Esophagus squamous epithelium (tissue), 5 donors: Measurements from ENCODE around the gene ZNF710. TPM values are rescaled to one million over a fixed set of nuclear protein-coding genes. Genes with fewer than 3 reads are reported as not detected.
A peak's percentile ranks its signal among the peaks of the same experiment; 100 is the strongest.

ENCODE experiments used
- DNase-seq: peaks from one replicate; lab custom pipeline; 2025; lab: John Stamatoyannopoulos, UW
- H3K27ac ChIP-seq, 4 donors: fragments of 200-600 bp; sonication (generic); one replicate each; pipeline ENCODE4 v1.5.1; 2016 to 2019; ENCODE audit warnings: mild to moderate bottlenecking in 1 of 4
- H3K27me3 ChIP-seq, 4 donors: fragments of 200-600 bp; sonication (generic); 1 replicate in 3 of 4; 2 replicates in 1 of 4; pipeline versions ENCODE4 v1.5.1 to v1.6.0; 2017 to 2021; ENCODE audit warnings: antibody characterized with exemption in 1 of 4
- H3K36me3 ChIP-seq, 3 donors: fragments of 200-600 bp; sonication (generic); one replicate each; pipeline ENCODE4 v1.5.1; 2016 to 2019
- H3K4me1 ChIP-seq, 3 donors: fragments of 200-600 bp; sonication (generic); one replicate each; pipeline ENCODE4 v1.5.1; 2017 to 2019
- H3K4me3 ChIP-seq, 4 donors: fragments of 200-600 bp; sonication (generic); 1 replicate in 3 of 4; 2 replicates in 1 of 4; pipeline ENCODE4 v1.5.1; 2016 to 2019; ENCODE audit warnings: mild to moderate bottlenecking in 2 of 4, moderate library complexity in 1 of 4
- H3K9me3 ChIP-seq, 3 donors: fragments of 200-600 bp; sonication (generic); one replicate each; pipeline ENCODE4 v1.5.1; 2016 to 2019
- CTCF ChIP-seq, 6 experiments: fragments of 450-650 bp in 4 of 6; fragments of 200-600 bp in 2 of 6; sonication (generic) in 2 of 6; IDR thresholded peaks; one replicate each; pipeline ENCODE4 v1.5.1; 2016 to 2019; ENCODE audit warnings: antibody characterized with exemption in 6 of 6, mild to moderate bottlenecking in 4 of 6, moderate library complexity in 4 of 6
- POLR2A ChIP-seq, 4 donors: fragments of 450-650 bp; IDR thresholded peaks; one replicate each; pipeline ENCODE4 v1.6.1; 2017; ENCODE audit warnings: antibody characterized with exemption in 4 of 4, mild to moderate bottlenecking in 4 of 4, moderate library complexity in 3 of 4
- WGBS, 2 donors: methylation state at CpG; one replicate each; pipeline ENCODE4 v1.1.5; 2018; 5-methylcytosine and 5-hydroxymethylcytosine counted together
- intact Hi-C: fragments of 100-400 bp; cut with DNase I; formaldehyde crosslinking; loops from one replicate; pipeline ENCODE4 v1.15.0; 2022
- total RNA-seq, 4 donors: library from RNA; depleted of rRNA; stranded (reverse); fragments of >200 nt; gene quantifications; one replicate each; pipeline ENCODE4 v1.1.0, GENCODE V29; 2016
- donor health status: DM: yes; HTN: yes; CAD: no.

The ZNF710 gene
- total RNA-seq, 4 donors from 2014 or later: 15.1 to 27.4 (median 21.4) TPM

- Histone ChIP-seq H3K27me3 (no peaks in the 10 kb centered on the region), H3K9me3 (no peaks in the 10 kb centered on the region), H3K4me3 (peak within 1 kb of the TSS; percentile 69 to 98 (median 92)), H3K27ac (peak within 1 kb of the TSS; percentile 96 to 98 (median 97)), H3K36me3 (no peaks in the 10 kb centered on the region), H3K4me1 (peaks cover 37 to 93% (median 70%) of the 10 kb centered on the region in 3 donors)
- intact Hi-C loops: no loop called here
- no peak for DNase-seq
- 0 to 5% methylated on average over 3 to 6 of the region's 104 CpGs for WGBS, 2 donors
- peak in 1 of 6 experiments; percentile 8 for TF ChIP-seq CTCF (IDR thresholded peaks at IDR 0.05)
- TF ChIP-seq POLR2A (IDR thresholded peaks at IDR 0.05): peak in 3 of 4 donors; percentile 77 to 93 (median 91)
Measured at GRCh38 chr15:90101969-90102890, 101.1 kb downstream of the ZNF710 start, which contains the start of gene IDH2. Gene IDH2 (minus strand): TSS chr15:90102468. CDS start chr15:90102390, 78 bp downstream.

GRCh38 chr15:90103701-90104329, 102.7 kb downstream of the ZNF710 start:
- TF ChIP-seq CTCF (IDR thresholded peaks at IDR 0.05): no peak
- no peak for TF ChIP-seq POLR2A (IDR thresholded peaks at IDR 0.05)
- intact Hi-C loops: no loop called here
- Histone ChIP-seq H3K4me3 (no peak overlapping the region), H3K27me3 (no peaks in the 10 kb centered on the region), H3K9me3 (no peaks in the 10 kb centered on the region), H3K27ac (peak overlapping the region; percentile 76 to 98 (median 96)), H3K4me1 (peaks cover 26 to 80% (median 54%) of the 10 kb centered on the region in 3 donors), H3K36me3 (no peaks in the 10 kb centered on the region)
- DNase-seq: no peak
- WGBS, 2 donors: 76 to 82% methylated on average over 5 of the region's 5 CpGs

- Histone ChIP-seq H3K36me3 (no peaks in the 10 kb centered on the region), H3K4me1 (peaks cover 22 to 73% (median 47%) of the 10 kb centered on the region in 3 donors), H3K27me3 (no peaks in the 10 kb centered on the region), H3K27ac (peak overlapping the region; percentile 76 to 98 (median 96)), H3K4me3 (no peak overlapping the region), H3K9me3 (no peaks in the 10 kb centered on the region)
- WGBS, 2 donors: 37 to 76% methylated on average over 3 to 4 of the region's 4 CpGs
- no peak for TF ChIP-seq CTCF (IDR thresholded peaks at IDR 0.05)
- TF ChIP-seq POLR2A (IDR thresholded peaks at IDR 0.05): no peak
- no peak for DNase-seq
- intact Hi-C loops: no loop called here
Measured at GRCh38 chr15:90104551-90104950, 103.4 kb downstream of the ZNF710 start.

GRCh38 chr15:90105521-90105920, 104.4 kb downstream of the ZNF710 start:
- H3K4me1 ChIP-seq: peaks cover 12 to 63% (median 40%) of the 10 kb centered on the region in 3 donors
- WGBS, 2 donors: 83 to 92% methylated on average over 7 of the region's 7 CpGs
- H3K9me3 ChIP-seq: no peaks in the 10 kb centered on the region
- H3K36me3 ChIP-seq: no peaks in the 10 kb centered on the region
- DNase-seq: no peak
- TF ChIP-seq CTCF (IDR thresholded peaks at IDR 0.05) (no peak), POLR2A (IDR thresholded peaks at IDR 0.05) (no peak)
- H3K27me3 ChIP-seq: no peaks in the 10 kb centered on the region
- no peak overlapping the region for H3K4me3 ChIP-seq
- peak overlapping the region in 3 of 4 donors; percentile 76 to 98 (median 96) for H3K27ac ChIP-seq
- intact Hi-C loops: no loop called here
